Transverse colon (tissue), 4 donors: ENCODE results near the gene SCT. TPM values are rescaled to one million over a fixed set of nuclear protein-coding genes. Genes with fewer than 3 reads are reported as not detected.
A peak's percentile ranks its signal among the peaks of the same experiment; 100 is the strongest.

Source experiments
- DNase-seq: peaks from one replicate; pipeline ENCODE4 v3.0.0-alpha.2; 2019
- H3K27ac ChIP-seq, 4 donors: fragments of 200-600 bp; sonication (generic); 2 replicates each; pipeline ENCODE4 v1.5.1; 2016 to 2018; ENCODE audit warnings: inconsistent platforms in 4 of 4
- H3K27me3 ChIP-seq: fragments of 200-600 bp; sonication (generic); 2 replicates; pipeline ENCODE4 v1.5.1; 2017; ENCODE audit warnings: inconsistent platforms
- H3K36me3 ChIP-seq, 4 donors: fragments of 200-600 bp; sonication (generic); 2 replicates each; pipeline ENCODE4 v1.5.1; 2017 to 2019; ENCODE audit warnings: inconsistent platforms in 4 of 4
- H3K4me1 ChIP-seq, 4 donors: fragments of 200-600 bp; sonication (generic); 2 replicates each; pipeline ENCODE4 v1.5.1; 2017 to 2020; ENCODE audit warnings: inconsistent platforms in 4 of 4
- H3K4me3 ChIP-seq, 4 donors: fragments of 200-600 bp; sonication (generic); 1 replicate in 1 of 4; 2 replicates in 3 of 4; pipeline versions ENCODE4 v1.5.1 to v1.6.1; 2017 to 2019; ENCODE audit warnings: inconsistent platforms in 4 of 4
- H3K9me3 ChIP-seq, 2 donors: fragments of 200-600 bp; sonication (generic); 2 replicates each; pipeline ENCODE4 v1.5.1; 2017 to 2019; ENCODE audit warnings: inconsistent platforms in 2 of 2
- CTCF ChIP-seq, 5 experiments: fragments of 200-600 bp in 3 of 5; fragments of 450-650 bp in 2 of 5; sonication (generic) in 3 of 5; IDR thresholded peaks; 1 replicate in 2 of 5; 2 replicates in 3 of 5; pipeline ENCODE4 v1.5.1; 2016 to 2017; ENCODE audit warnings: antibody characterized with exemption in 5 of 5, inconsistent platforms in 3 of 5, mild to moderate bottlenecking in 2 of 5, moderate library complexity in 1 of 5
- EP300 ChIP-seq: sonication (generic); formaldehyde crosslinking; IDR thresholded peaks from one replicate; pipeline ENCODE4 v1.6.1; 2017; ENCODE audit warnings: antibody characterized with exemption, low read depth
- POLR2A ChIP-seq: fragments of 450-650 bp; IDR thresholded peaks from one replicate; pipeline ENCODE4 v1.6.1; 2016; ENCODE audit warnings: antibody characterized with exemption, mild to moderate bottlenecking, moderate library complexity
- POLR2AphosphoS5 ChIP-seq, 3 donors: sonication (generic); formaldehyde crosslinking; IDR thresholded peaks; one replicate each; pipeline ENCODE4 v1.6.1; 2016; ENCODE audit warnings: antibody characterized with exemption in 3 of 3
- WGBS, 2 donors: methylation state at CpG; one replicate each; pipeline ENCODE4 v1.1.5; 2018; ENCODE audit warnings: low coverage in 1 of 2; 5-methylcytosine and 5-hydroxymethylcytosine counted together
- in situ Hi-C, 4 donors: fragments of 200-750 bp; cut with MboI; loops; one replicate each; pipeline versions ENCODE4 v1.15.0 to v1.15.1; 2017; ENCODE audit warnings: low sequenced_read_pairs in 3 of 4, low pct_ligation_motif_present in 1 of 4, low pct_unique_long_range_greater_than_20kb in 1 of 4
- intact Hi-C: fragments of 100-400 bp; cut with DNase I; formaldehyde crosslinking; loops from one replicate; pipeline ENCODE4 v1.15.1; 2023; ENCODE audit warnings: low total_unique reads
- total RNA-seq, 4 donors: library from RNA; depleted of rRNA; stranded (reverse); fragments of >200 nt; gene quantifications; one replicate each; pipeline ENCODE4 v1.1.0, GENCODE V29; 2016

The SCT gene
- total RNA-seq, 4 donors from 2014 or later, result not detected

GRCh38 chr11:613369-613968, 13.5 kb downstream of the SCT start:
- WGBS, 2 donors, result 50% methylated on average over 22 of the region's 36 CpGs; no CpG with 5 or more reads in 1 of the 2 donors
- intact Hi-C loops (no loop called here), in situ Hi-C loops (no loop called here)
- Histone ChIP-seq H3K4me3 (peak overlapping the region in 2 of 4 donors; percentile 13 to 78), H3K27ac (peak overlapping the region; percentile 92 to 99 (median 96)), H3K9me3 (no peaks in the 10 kb centered on the region), H3K36me3 (peaks cover 0 to 29% (median 13%) of the 10 kb centered on the region in 4 donors), H3K27me3 (no peaks in the 10 kb centered on the region), H3K4me1 (peaks cover 20 to 48% (median 37%) of the 10 kb centered on the region in 4 donors)
- TF ChIP-seq POLR2A (peak; percentile 37), EP300 (no peak), CTCF (IDR thresholded peaks at IDR 0.05) (no peak), POLR2AphosphoS5 (IDR thresholded peaks at IDR 0.05) (peak; percentile 3 to 52 (median 42))
- peak; percentile 92 for DNase-seq

GRCh38 chr11:612961-613300, 14.1 kb downstream of the SCT start:
- Histone ChIP-seq H3K9me3 (no peaks in the 10 kb centered on the region), H3K4me3 (no peak overlapping the region), H3K4me1 (peaks cover 20 to 48% (median 37%) of the 10 kb centered on the region in 4 donors), H3K27ac (peak overlapping the region; percentile 64 to 96 (median 88)), H3K36me3 (peaks cover 0 to 30% (median 16%) of the 10 kb centered on the region in 4 donors), H3K27me3 (no peaks in the 10 kb centered on the region)
- intact Hi-C loops (no loop called here), in situ Hi-C loops (no loop called here)
- WGBS, 2 donors, result 90% methylated on average over 9 of the region's 10 CpGs; no CpG with 5 or more reads in 1 of the 2 donors
- no peak for DNase-seq
- TF ChIP-seq EP300, result no peak
- no peak for TF ChIP-seq POLR2A
- TF ChIP-seq POLR2AphosphoS5 (IDR thresholded peaks at IDR 0.05), result no peak
- no peak for TF ChIP-seq CTCF (IDR thresholded peaks at IDR 0.05)

- Histone ChIP-seq H3K4me3 (no peak overlapping the region), H3K27me3 (no peaks in the 10 kb centered on the region), H3K9me3 (no peaks in the 10 kb centered on the region), H3K27ac (peak overlapping the region; percentile 64 to 96 (median 88)), H3K4me1 (peaks cover 20 to 48% (median 37%) of the 10 kb centered on the region in 4 donors), H3K36me3 (peaks cover 0 to 35% (median 20%) of the 10 kb centered on the region in 4 donors)
- peak; percentile 83 for DNase-seq
- in situ Hi-C loops (no loop called here), intact Hi-C loops (no loop called here)
- 45% methylated on average over 26 of the region's 27 CpGs; no CpG with 5 or more reads in 1 of the 2 donors for WGBS, 2 donors
- TF ChIP-seq POLR2AphosphoS5 (IDR thresholded peaks at IDR 0.05) (peak; percentile 15 to 49 (median 38)), CTCF (IDR thresholded peaks at IDR 0.05) (peak; percentile 9 to 80 (median 41)), POLR2A (no peak), EP300 (no peak)
Measured at GRCh38 chr11:612201-612960, 14.6 kb downstream of the SCT start.
